ENCODE measurements around the gene ASXL1.

Gene ASXL1

DNA sequence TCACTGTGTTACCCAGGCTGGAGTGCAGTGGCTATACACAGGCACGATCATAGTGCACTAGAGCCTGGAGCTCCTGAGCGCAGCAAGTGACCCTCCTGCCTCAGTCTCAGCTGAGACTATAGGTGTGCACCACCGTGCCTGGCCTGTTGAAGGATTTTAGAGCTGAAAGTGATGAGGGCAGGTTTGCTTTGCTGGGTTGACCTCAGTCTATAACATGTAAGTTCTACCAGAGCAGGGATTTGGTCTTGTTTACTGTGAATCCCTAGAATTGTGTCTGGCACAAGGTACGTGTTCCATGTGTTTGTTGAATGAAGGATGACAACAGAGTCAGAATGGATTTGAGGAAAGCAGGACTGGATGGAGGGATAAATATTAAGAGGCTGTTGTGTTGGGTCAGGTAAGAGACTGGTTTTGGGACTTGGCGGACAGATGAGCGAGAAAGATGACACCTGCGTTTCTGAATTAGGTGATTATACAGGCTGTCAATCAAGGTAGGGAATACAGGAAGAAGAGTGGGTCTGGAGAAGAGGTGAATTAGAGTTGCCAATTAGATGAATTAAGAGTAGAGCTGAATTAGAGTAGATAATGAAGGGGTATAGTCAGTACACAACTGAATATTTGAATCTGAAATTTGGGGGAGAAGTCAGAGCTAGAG, 6.5 kb downstream of the ASXL1 start:
- no peak for TF ChIP-seq CTCF (IDR thresholded peaks at IDR 0.05; ENCODE audit: borderline replicate concordance, insufficient read depth, low read depth, low read length)
- no peak overlapping the region for H3K4me3 ChIP-seq (ENCODE audit: low read depth, low read length)

GRCh38 chr20:32365564-32365963, 7.4 kb downstream of the ASXL1 start:
- no peak for TF ChIP-seq CTCF (IDR thresholded peaks at IDR 0.05; ENCODE audit: borderline replicate concordance, insufficient read depth, low read depth, low read length)
- H3K4me3 ChIP-seq (ENCODE audit: low read depth, low read length), result no peak overlapping the region

DNA sequence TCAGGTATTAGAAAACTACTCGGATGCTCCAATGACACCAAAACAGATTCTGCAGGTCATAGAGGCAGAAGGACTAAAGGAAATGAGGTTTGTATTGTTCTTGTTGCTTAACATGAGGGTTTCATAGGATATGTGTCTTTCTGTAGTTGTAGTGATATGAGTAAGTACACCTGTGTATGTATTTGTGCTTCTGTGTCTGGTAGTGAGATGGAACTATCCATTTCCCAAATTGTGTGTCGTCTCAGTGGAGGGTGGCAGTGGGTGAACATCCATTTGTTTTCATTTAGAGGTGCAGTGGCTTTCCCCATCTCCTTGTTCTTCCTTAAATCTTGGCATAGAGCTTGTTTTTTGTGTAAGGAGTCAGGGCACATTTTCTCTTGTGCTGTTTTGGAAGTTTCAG, 8.2 kb downstream of the ASXL1 start:
- TF ChIP-seq CTCF (IDR thresholded peaks at IDR 0.05; ENCODE audit: borderline replicate concordance, insufficient read depth, low read depth, low read length), result no peak
- no peak overlapping the region for H3K4me3 ChIP-seq (ENCODE audit: low read depth, low read length)

- TF ChIP-seq CTCF (IDR thresholded peaks at IDR 0.05; ENCODE audit: borderline replicate concordance, insufficient read depth, low read depth, low read length), result no peak
- H3K4me3 ChIP-seq (ENCODE audit: low read depth, low read length), result no peak overlapping the region
Observed at GRCh38 chr20:32368323-32368722, 10.2 kb downstream of the ASXL1 start.

GRCh38 chr20:32368925-32369324, 10.8 kb downstream of the ASXL1 start:
- H3K4me3 ChIP-seq (ENCODE audit: low read depth, low read length), result no peak overlapping the region
- TF ChIP-seq CTCF (IDR thresholded peaks at IDR 0.05; ENCODE audit: borderline replicate concordance, insufficient read depth, low read depth, low read length), result no peak

DNA sequence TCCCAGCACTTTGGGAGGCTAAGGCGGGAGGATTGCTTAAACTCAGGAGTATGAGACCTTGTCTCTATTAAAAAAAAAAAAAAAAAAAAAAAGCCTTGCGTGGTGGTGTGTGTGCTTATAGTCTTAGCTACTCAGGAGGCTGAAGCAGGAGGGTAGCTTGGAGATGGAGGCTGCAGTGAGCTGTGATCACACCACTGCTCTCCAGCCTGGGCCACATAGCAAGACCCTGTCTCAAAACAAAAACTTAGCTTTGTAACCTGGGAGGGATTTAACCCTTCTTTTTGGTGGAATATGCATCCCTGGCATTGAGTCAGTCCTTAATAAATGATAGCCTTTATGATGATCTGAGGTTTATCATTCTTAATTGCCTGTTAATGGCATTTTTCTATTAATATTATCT, 12.8 kb downstream of the ASXL1 start:
- no peak overlapping the region for H3K4me3 ChIP-seq (ENCODE audit: low read depth, low read length)

More for the DNA sequence above, 12.8 kb downstream of the ASXL1 start:
- TF ChIP-seq CTCF (IDR thresholded peaks at IDR 0.05; ENCODE audit: borderline replicate concordance, insufficient read depth, low read depth, low read length), result no peak

Measured in GM12875 (cell line).